HEK293 (cell line): ENCODE measurements around the gene PLEK2.

Experiments used
- ZBTB8A ChIP-seq: fragments of 450-650 bp; formaldehyde crosslinking; IDR thresholded peaks from 2 replicates; pipeline ENCODE4 v1.5.1; 2016; ENCODE audit warnings: missing biosample characterization, missing genetic modification characterization
- ZNF132 ChIP-seq: fragments of 450-650 bp; formaldehyde crosslinking; IDR thresholded peaks from 2 replicates; pipeline ENCODE4 v1.5.1; 2017; ENCODE audit warnings: missing biosample characterization, missing genetic modification characterization, borderline replicate concordance
- ZNF24 ChIP-seq: fragments of 450-650 bp; formaldehyde crosslinking; IDR thresholded peaks from 2 replicates; pipeline ENCODE4 v1.5.1; 2016; ENCODE audit warnings: missing biosample characterization, missing genetic modification characterization
- ZNF529 ChIP-seq: fragments of 450-650 bp; formaldehyde crosslinking; IDR thresholded peaks from 2 replicates; pipeline ENCODE4 v1.5.1; 2017; ENCODE audit warnings: missing genetic modification characterization, missing biosample characterization; ENCODE audit not compliant: insufficient replicate concordance
- TF ChIP-seq, protein P1 (sequence below): fragments of 450-650 bp; formaldehyde crosslinking; IDR thresholded peaks from 2 replicates; pipeline ENCODE4 v1.5.1; 2016; ENCODE audit warnings: missing biosample characterization, missing genetic modification characterization

DNA sequence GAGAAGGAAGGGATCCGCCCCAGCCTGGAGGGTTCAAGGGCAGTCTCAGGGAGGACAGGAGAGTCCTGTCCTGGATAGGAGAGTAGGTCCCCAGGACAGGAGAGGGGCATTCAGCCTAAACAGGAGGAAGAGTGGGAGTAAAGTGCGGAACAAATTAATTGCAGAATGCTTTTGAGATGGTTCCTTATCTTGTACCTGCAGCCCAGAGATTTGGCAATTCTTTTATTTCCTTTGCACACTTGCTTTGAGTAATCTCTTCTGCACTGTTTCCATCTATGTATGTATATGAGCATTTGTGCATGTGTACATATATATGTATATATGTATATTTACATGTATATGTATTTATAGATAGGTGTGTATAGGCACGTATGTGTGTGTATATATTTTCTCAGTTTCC, 22.7 kb downstream of the PLEK2 start:
- TF ChIP-seq ZNF132 (tag by site-specific recombination): no peak
- TF ChIP-seq, protein P1, sequence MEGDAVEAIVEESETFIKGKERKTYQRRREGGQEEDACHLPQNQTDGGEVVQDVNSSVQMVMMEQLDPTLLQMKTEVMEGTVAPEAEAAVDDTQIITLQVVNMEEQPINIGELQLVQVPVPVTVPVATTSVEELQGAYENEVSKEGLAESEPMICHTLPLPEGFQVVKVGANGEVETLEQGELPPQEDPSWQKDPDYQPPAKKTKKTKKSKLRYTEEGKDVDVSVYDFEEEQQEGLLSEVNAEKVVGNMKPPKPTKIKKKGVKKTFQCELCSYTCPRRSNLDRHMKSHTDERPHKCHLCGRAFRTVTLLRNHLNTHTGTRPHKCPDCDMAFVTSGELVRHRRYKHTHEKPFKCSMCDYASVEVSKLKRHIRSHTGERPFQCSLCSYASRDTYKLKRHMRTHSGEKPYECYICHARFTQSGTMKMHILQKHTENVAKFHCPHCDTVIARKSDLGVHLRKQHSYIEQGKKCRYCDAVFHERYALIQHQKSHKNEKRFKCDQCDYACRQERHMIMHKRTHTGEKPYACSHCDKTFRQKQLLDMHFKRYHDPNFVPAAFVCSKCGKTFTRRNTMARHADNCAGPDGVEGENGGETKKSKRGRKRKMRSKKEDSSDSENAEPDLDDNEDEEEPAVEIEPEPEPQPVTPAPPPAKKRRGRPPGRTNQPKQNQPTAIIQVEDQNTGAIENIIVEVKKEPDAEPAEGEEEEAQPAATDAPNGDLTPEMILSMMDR (tag by site-specific recombination): no peak
- TF ChIP-seq ZNF24 (tag by site-specific recombination): no peak
- TF ChIP-seq ZNF529 (tag by site-specific recombination): no peak
- TF ChIP-seq ZBTB8A (tag by site-specific recombination): no peak
